Measurements from ENCODE around the gene TRERF1. TPM values are rescaled to one million over a fixed set of nuclear protein-coding genes. Genes with fewer than 3 reads are reported as not detected.

The TRERF1 gene
- total RNA-seq, 4 donors from 2014 or later: 3.3 to 4.9 (median 3.8) TPM

GRCh38 chr6:42269974-42270510, 181.7 kb downstream of the TRERF1 start:
- no peak for TF ChIP-seq CTCF (IDR thresholded peaks at IDR 0.05; ENCODE audit: low read depth)

GRCh38 chr6:42269553-42269952, 182.2 kb downstream of the TRERF1 start:
- TF ChIP-seq CTCF (IDR thresholded peaks at IDR 0.05; ENCODE audit: low read depth): no peak

GRCh38 chr6:42268835-42269204, 182.9 kb downstream of the TRERF1 start:
- TF ChIP-seq CTCF (IDR thresholded peaks at IDR 0.05; ENCODE audit: low read depth): no peak

GRCh38 chr6:42268016-42268834, 183.5 kb downstream of the TRERF1 start:
- no peak for TF ChIP-seq CTCF (IDR thresholded peaks at IDR 0.05; ENCODE audit: low read depth)

GRCh38 chr6:42266538-42266937, 185.2 kb downstream of the TRERF1 start:
- no peak for TF ChIP-seq CTCF (IDR thresholded peaks at IDR 0.05; ENCODE audit: low read depth)

GRCh38 chr6:42264852-42265390, 186.8 kb downstream of the TRERF1 start:
- no peak for TF ChIP-seq CTCF (IDR thresholded peaks at IDR 0.05; ENCODE audit: low read depth)

- TF ChIP-seq CTCF (IDR thresholded peaks at IDR 0.05; ENCODE audit: low read depth): no peak
Measured at GRCh38 chr6:42264162-42264851, 187.4 kb downstream of the TRERF1 start.

Data from subcutaneous adipose tissue (tissue), 4 donors.